HG02623 (cell line): ENCODE measurements around the gene UGT1A10.

Source experiments
- ATAC-seq: cut with Tn5 transposase; IDR thresholded peaks from one replicate; pipeline ENCODE4 v1.9.1; 2021; ENCODE audit warnings: moderate library complexity; ENCODE audit not compliant: unreplicated experiment

The UGT1A10 gene

DNA sequence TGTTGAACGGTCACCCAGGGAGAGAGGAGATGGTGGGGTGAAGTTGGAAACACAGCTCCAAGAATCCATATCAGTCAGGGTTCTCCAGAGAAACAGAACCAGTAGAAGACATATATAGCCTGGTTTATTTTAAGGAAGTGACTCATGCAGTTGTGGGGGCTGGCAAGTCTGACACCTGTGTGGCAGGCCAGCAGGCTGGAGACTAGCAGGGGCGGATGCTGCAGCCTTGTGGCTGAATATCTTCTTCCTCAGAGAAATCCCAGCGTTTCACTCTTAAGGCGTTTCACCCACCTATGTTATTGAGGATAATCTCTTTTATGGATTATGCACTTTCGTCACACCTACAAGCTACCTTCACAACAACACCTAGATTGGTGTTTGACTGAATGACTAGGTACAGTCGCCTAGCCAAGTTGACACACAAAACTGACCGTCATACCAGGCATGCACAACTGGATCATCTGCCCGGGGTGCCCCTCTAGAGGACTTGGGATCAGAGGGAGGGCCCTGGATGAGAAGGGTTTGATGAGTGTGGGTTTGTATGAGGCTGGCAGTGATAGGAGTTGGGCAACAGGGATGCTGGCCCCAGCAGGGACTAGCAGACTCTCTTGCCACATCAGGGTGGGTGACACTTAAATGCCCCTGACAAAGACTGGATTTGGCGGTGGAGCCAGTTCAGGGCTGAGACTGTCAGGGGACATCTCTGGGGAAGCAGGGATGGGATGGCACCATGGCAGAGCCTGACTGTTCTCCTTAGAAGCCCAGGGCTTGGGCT is 165.3 kb downstream of the UGT1A10 start:
- no peak for ATAC-seq

GRCh38 chr2:233802132-233802815 is 166.0 kb downstream of the UGT1A10 start:
- ATAC-seq, result no peak

DNA sequence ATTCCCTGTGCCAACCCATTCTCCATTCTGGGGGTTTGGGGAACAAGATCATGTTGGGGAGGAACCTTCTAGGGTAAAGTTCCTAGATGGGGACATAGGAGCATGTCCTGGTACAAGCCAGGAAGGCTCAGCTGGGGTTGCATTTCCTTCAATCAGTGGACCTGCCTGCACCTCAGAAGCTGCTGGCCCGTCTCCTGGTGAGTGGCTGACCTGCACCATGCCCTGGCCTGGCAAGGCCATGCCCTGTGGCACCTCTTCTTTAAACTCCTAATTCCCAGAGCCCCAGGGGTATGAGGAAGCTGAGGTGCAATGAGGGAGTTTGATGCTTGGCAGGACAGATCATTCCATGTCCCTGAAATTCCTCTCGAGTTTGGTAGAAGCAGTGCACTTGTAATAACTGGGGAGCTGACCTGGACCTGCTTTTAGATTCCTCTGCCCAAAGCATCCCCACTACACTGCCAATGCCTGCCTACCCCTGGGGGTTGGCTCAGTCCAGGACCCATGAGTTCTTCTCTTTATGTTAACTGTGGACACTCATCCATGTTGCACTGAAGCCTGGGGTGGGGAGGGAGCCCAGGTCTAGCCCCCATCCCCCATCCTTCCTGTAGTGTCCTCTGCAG is 167.2 kb downstream of the UGT1A10 start:
- ATAC-seq, result no peak

- no peak for ATAC-seq
Measured at GRCh38 chr2:233803994-233804393, 167.7 kb downstream of the UGT1A10 start.

GRCh38 chr2:233807215-233807865 is 171.1 kb downstream of the UGT1A10 start:
- ATAC-seq, result no peak

GRCh38 chr2:233807966-233808935 is 172.0 kb downstream of the UGT1A10 start:
- no peak for ATAC-seq

- ATAC-seq, result no peak
Measured at GRCh38 chr2:233810385-233810784, 174.1 kb downstream of the UGT1A10 start.

- ATAC-seq, result no peak
Measured at GRCh38 chr2:233811087-233811486, 174.8 kb downstream of the UGT1A10 start.

- ATAC-seq, result no peak
Measured at GRCh38 chr2:233811732-233812131, 175.5 kb downstream of the UGT1A10 start.

DNA sequence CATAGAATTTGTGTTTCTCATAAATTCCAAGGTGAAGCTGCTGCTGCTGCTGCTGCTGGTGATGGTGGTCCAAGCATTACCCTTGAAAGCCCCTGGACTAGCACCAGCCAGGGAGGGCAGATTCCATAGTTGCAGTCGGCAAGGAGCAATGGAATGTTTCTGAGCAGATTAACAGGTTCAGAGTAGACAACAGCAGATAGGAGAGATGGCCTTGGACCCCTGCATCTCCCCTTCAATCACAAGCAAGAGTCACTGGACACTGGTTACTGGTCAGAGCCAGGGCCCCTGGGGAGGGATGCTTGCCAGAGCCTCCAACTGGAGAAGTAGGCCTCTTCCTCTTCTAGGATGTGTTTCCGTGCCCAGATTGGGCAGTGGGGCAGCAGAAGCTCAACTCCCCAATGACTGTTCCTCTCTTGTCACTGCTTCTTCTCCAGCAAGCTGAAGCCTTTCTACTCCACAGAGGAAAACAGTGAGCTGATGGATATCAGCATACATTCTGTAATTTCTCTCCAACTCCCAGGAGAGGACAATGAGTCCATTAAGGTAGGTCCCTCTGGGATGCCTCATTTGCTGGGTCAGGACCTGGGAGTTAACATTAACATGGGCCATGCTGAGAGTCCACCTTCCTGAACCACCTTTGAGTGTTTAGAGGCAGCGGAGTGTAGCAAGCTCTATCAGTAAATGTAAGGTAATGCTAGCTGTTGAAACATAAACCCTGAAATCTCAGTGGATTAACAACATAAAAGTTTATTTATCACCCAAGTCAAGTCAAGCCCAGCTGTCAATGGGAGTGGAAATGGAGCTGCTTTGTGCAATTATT is 177.2 kb downstream of the UGT1A10 start:
- ATAC-seq, result no peak

- no peak for ATAC-seq
Measured at GRCh38 chr2:233814056-233814835, 178.0 kb downstream of the UGT1A10 start.

GRCh38 chr2:233815861-233816260 is 179.6 kb downstream of the UGT1A10 start:
- ATAC-seq, result no peak

DNA sequence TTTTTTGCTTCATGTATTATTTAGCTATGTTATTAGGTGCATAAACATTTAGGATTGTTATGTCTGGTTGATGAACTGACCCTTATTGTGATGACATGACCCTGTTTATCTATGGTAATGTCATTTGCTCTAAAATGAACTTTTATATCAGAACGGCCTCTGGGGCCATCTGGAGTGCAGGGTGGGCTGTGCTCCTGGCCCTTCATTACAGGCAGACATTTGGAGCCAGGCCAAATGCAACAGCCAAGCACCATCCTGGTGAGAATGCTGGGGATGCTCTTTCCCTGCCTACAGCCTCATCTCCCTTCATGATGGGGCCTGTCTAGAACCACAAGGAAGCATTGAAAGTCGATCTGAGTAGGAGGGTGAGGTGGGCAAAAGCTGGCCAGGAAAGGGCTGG is 180.1 kb downstream of the UGT1A10 start:
- ATAC-seq, result no peak

- no peak for ATAC-seq
Measured at GRCh38 chr2:233816771-233817170, 180.5 kb downstream of the UGT1A10 start.

DNA sequence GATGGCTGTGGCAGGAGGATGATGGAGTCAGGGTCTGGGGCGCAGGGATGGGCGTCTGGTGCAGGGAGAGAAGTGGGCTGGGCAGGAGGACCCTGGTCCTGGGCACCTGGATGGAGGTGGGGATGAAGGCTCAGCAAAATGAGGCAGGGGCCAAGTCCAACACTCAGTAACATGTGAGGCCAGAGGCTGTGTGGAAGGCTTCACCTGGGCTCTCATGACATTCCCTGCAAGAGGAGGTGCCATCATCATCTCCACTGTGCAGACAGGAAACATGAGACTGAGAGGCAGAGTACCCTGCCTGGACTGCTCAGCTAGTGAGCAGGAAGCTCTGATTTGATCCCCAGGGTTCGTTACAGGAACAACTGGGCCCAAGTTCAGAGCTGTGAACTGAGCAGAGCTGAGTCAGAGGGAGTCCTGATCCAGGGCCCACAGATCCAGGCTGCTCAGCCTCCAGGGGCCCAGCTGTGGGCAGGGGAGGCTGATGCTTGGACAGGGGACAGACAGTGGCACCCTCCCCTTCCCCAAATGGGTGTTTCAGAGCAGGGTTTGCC is 181.2 kb downstream of the UGT1A10 start:
- no peak for ATAC-seq

DNA sequence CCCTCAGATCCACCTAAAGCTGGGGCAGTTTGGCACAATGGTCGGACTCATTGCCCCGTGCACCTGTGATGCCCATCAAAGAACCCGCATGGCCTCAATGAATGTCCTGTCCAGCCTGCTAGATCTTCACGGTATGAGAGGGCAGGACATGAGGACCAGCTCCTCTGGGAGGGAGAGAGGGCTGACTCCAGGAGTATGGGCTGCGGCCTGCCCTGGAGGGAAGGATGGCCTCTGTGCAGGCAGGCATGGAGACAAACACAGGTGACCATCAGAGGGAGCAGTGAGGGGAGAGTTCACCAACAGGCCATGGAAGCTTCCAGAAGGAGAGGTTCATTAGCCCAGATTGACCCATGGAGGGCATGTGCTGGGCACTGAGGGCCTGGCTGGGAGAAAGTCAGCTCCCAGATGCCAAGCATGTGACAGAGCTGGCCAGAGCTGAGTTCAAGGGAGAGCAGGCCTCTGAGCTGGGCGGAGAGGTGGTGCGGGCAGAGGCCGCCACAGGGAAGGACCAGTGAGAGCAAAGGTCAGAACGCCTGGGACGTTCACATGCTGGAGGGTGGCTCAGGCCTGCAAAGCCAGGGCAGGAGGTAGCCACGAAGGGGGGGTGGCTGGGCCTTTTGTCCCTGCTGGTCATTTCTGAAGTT is 181.9 kb downstream of the UGT1A10 start:
- ATAC-seq, result no peak

- ATAC-seq, result no peak
Measured at GRCh38 chr2:233818639-233819621, 182.7 kb downstream of the UGT1A10 start.
